Measurements from ENCODE around the gene EHD4.

DNA sequence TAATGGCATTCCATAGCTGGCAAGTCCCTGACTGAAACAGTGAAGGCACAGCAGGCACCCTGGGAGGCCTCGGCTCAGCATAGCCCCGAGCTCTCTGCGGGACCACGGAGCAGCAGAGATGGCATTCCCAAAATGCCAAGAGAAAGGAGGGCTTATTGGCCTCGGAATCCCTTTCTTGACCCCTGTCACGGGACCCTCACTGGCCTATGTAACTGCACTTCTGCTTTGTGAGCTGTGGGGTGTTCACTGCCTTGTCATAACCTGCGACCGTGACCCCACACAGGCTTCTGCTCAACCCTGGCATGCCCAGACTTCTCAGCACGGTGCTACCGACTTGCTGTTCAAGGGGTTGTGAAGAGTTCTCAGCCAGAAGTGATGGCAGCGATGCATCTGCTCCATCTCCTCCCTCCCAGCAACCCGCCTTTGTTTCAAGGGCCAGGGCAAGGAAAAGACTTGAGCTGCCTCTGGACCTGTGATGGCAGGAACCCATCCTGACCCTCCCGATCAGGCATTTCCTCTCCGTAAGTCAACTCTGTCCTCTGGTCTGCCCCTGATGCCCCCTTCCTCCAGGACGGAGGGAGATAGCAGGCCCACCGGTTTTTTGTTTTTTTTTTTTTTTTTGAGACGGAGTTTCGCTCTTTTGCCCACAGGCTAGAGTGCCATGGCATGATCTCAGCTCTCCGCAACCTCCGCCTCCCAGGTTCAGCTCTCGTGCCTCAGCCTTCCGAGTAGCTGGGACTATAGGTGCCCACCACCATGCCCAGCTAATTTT, 30.5 kb downstream of the EHD4 start:
- no peak for TF ChIP-seq POLR2A (IDR thresholded peaks at IDR 0.05; ENCODE audit: low read length)
- TF ChIP-seq GATA1 (IDR thresholded peaks at IDR 0.05; ENCODE audit: low read depth, low read length), result no peak

Data from erythroblast (primary cell).